Lower leg skin (tissue), 3 donors: ENCODE measurements around the gene OLIG2.

ENCODE experiments used
- POLR2A ChIP-seq, 2 donors: fragments of 450-650 bp; IDR thresholded peaks; one replicate each; pipeline ENCODE4 v1.6.1; 2016 to 2017; ENCODE audit warnings: antibody characterized with exemption in 2 of 2, mild to moderate bottlenecking in 1 of 2, moderate library complexity in 1 of 2
- TF ChIP-seq, protein P1 (sequence below), 3 donors: fragments of 450-650 bp; IDR thresholded peaks; one replicate each; pipeline ENCODE4 v1.5.1; 2016; ENCODE audit warnings: antibody characterized with exemption in 3 of 3, mild to moderate bottlenecking in 3 of 3, moderate library complexity in 2 of 3

DNA sequence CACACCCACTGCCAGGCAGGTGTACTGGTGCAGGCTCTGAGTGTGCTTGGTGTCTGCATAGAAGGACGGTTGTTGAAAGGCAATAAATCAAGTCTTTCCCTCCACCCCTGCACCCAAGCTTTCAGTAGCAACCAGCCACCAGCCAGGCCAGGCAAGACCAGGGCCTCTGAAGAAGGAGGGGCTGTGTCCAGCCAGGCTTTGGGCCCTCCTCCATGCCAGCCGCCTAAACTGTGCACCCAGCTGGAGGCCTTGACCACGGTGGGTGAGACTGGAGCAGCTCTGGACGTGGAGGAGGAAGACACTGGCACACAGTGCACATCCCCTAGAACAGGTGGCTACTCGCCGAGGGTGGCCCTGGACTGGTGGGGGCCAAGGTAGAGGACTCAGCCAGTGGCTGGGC is 4.9 kb downstream of the OLIG2 start:
- TF ChIP-seq, protein P1, sequence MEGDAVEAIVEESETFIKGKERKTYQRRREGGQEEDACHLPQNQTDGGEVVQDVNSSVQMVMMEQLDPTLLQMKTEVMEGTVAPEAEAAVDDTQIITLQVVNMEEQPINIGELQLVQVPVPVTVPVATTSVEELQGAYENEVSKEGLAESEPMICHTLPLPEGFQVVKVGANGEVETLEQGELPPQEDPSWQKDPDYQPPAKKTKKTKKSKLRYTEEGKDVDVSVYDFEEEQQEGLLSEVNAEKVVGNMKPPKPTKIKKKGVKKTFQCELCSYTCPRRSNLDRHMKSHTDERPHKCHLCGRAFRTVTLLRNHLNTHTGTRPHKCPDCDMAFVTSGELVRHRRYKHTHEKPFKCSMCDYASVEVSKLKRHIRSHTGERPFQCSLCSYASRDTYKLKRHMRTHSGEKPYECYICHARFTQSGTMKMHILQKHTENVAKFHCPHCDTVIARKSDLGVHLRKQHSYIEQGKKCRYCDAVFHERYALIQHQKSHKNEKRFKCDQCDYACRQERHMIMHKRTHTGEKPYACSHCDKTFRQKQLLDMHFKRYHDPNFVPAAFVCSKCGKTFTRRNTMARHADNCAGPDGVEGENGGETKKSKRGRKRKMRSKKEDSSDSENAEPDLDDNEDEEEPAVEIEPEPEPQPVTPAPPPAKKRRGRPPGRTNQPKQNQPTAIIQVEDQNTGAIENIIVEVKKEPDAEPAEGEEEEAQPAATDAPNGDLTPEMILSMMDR (IDR thresholded peaks at IDR 0.05): no peak
- no peak for TF ChIP-seq POLR2A (IDR thresholded peaks at IDR 0.05)
